A673 (cell line): ENCODE results near the gene GALNT18. TPM values are rescaled to one million over a fixed set of nuclear protein-coding genes. Genes with fewer than 3 reads are reported as not detected.

Experiments used
- BruUV-seq: library from RNA; stranded (reverse); fragments of 400-500 nt; replicated peaks from 2 replicates; lab custom pipeline; 2021; lab: Mats Ljungman, UMichigan
- CTCF ChIA-PET: fragments of 300-600 bp; sonication (Branson Sonifier 250); formaldehyde crosslinking; loops from one replicate; lab custom pipeline; 2022; ENCODE audit warnings: antibody characterized with exemption; lab: Charles Lee
- POLR2A ChIA-PET: fragments of 300-600 bp; sonication (Branson Sonifier 250); formaldehyde crosslinking; loops from one replicate; lab custom pipeline; 2022; ENCODE audit warnings: antibody characterized with exemption; ENCODE audit not compliant: low non-redundant PET; lab: Charles Lee
- DNase-seq: peaks from one replicate; pipeline ENCODE4 v3.0.0-alpha.2; 2015; ENCODE audit warnings: low spot score
- H3K27ac ChIP-seq: fragments of 200-600 bp; sonication (generic); 2 replicates; pipeline ENCODE4 v1.5.1; 2016; ENCODE audit warnings: mixed run types, low read depth, mild to moderate bottlenecking, mixed read lengths, antibody characterized with exemption, low read length; ENCODE audit not compliant: poor library complexity, severe bottlenecking
- H3K27me3 ChIP-seq: fragments of 200-600 bp; sonication (generic); replicated peaks from 2 replicates; pipeline ENCODE4 v1.6.1; 2017; ENCODE audit warnings: mixed run types, low read depth, mild to moderate bottlenecking, mixed read lengths, antibody characterized with exemption, low read length; ENCODE audit not compliant: insufficient read depth, poor library complexity
- H3K36me3 ChIP-seq: fragments of 200-600 bp; sonication (generic); 2 replicates; pipeline ENCODE4 v1.6.1; 2016; ENCODE audit warnings: mixed run types, mild to moderate bottlenecking, mixed read lengths, antibody characterized with exemption, low read length; ENCODE audit not compliant: insufficient read depth, poor library complexity, severe bottlenecking
- H3K4me1 ChIP-seq: fragments of 200-600 bp; sonication (generic); 2 replicates; pipeline ENCODE4 v1.6.1; 2017; ENCODE audit warnings: mixed run types, mild to moderate bottlenecking, mixed read lengths, antibody characterized with exemption, low read length; ENCODE audit not compliant: insufficient read depth, poor library complexity, severe bottlenecking
- H3K4me3 ChIP-seq: fragments of 200-600 bp; sonication (generic); 2 replicates; pipeline ENCODE4 v1.5.1; 2016; ENCODE audit warnings: low read depth, mixed run types, mild to moderate bottlenecking, mixed read lengths, low read length; ENCODE audit not compliant: poor library complexity, severe bottlenecking
- H3K9me3 ChIP-seq: fragments of 200-600 bp; sonication (generic); 2 replicates; pipeline ENCODE4 v1.6.1; 2016; ENCODE audit warnings: mixed run types, low read depth, mild to moderate bottlenecking, mixed read lengths, antibody characterized with exemption, low read length; ENCODE audit not compliant: poor library complexity, severe bottlenecking
- CTCF ChIP-seq: fragments of 300-800, 200-600 bp; sonication (generic); conservative IDR thresholded peaks from 2 replicates; pipeline ENCODE4 v1.5.1; 2017; ENCODE audit warnings: low read depth, mild to moderate bottlenecking, antibody characterized with exemption, low read length, moderate library complexity, mixed read lengths
- EZH2 ChIP-seq: fragments of 200-600 bp; sonication (generic); IDR thresholded peaks from 2 replicates; pipeline ENCODE4 v1.6.1; 2017; ENCODE audit warnings: borderline replicate concordance, low read depth, mild to moderate bottlenecking, mixed read lengths, antibody characterized with exemption, low read length; ENCODE audit not compliant: poor library complexity, severe bottlenecking
- intact Hi-C: fragments of 100-400 bp; cut with micrococcal nuclease; formaldehyde crosslinking; loops from one replicate; pipeline ENCODE4 v1.10.0; 2022; ENCODE audit not compliant: unreplicated experiment
- total RNA-seq: library from RNA; stranded (reverse); gene quantifications from 2 replicates; pipeline ENCODE4 v1.2.3, GENCODE V29; 2021

GALNT18 gene
- total RNA-seq, 1 experiment from 2014 or later = 0.37 TPM

GRCh38 chr11:11335043-11335442 is 286.8 kb downstream of the GALNT18 start:
- H3K9me3 ChIP-seq = no peaks in the 10 kb centered on the region
- DNase-seq = no peak
- no TSS peak for BruUV-seq
- H3K27ac ChIP-seq = no peak overlapping the region
- no peaks in the 10 kb centered on the region for H3K36me3 ChIP-seq
- intact Hi-C loops = no loop called here
- H3K27me3 ChIP-seq = no peaks in the 10 kb centered on the region
- POLR2A ChIA-PET = no interaction called here
- H3K4me1 ChIP-seq = no peaks in the 10 kb centered on the region
- TF ChIP-seq CTCF (no peak), EZH2 (no peak)
- no peak overlapping the region for H3K4me3 ChIP-seq
- CTCF ChIA-PET = no interaction called here

GRCh38 chr11:11334607-11335006 is 287.2 kb downstream of the GALNT18 start:
- no peak for DNase-seq
- CTCF ChIA-PET = no interaction called here

GRCh38 chr11:11332141-11332710 is 289.6 kb downstream of the GALNT18 start:
- H3K27ac ChIP-seq = no peak overlapping the region
- no peaks in the 10 kb centered on the region for H3K27me3 ChIP-seq
- BruUV-seq = no TSS peak
- ChIA-PET CTCF (interaction anchor here (0.8 kb wide), 1 partner anchor 304 kb away, joined by 3 read pairs; no protein-coding TSS in a partner anchor), POLR2A (no interaction called here)
- no peaks in the 10 kb centered on the region for H3K4me1 ChIP-seq
- no peak for DNase-seq
- TF ChIP-seq CTCF = no peak
- no peak for TF ChIP-seq EZH2
- no peaks in the 10 kb centered on the region for H3K36me3 ChIP-seq
- intact Hi-C loops = no loop called here
- no peak overlapping the region for H3K4me3 ChIP-seq
- no peaks in the 10 kb centered on the region for H3K9me3 ChIP-seq

More at GRCh38 chr11:11334607-11335006, 287.2 kb downstream of the GALNT18 start:
- no peaks in the 10 kb centered on the region for H3K4me1 ChIP-seq
- H3K36me3 ChIP-seq = no peaks in the 10 kb centered on the region
- BruUV-seq = no TSS peak
- no peak overlapping the region for H3K4me3 ChIP-seq
- POLR2A ChIA-PET = no interaction called here
- H3K27ac ChIP-seq = no peak overlapping the region
- intact Hi-C loops = no loop called here
- no peaks in the 10 kb centered on the region for H3K27me3 ChIP-seq
- H3K9me3 ChIP-seq = no peaks in the 10 kb centered on the region
- TF ChIP-seq CTCF (no peak), EZH2 (no peak)
